ENCODE data around the gene SEMA4D. TPM values are rescaled to one million over a fixed set of nuclear protein-coding genes. Genes with fewer than 3 reads are reported as not detected.

SEMA4D gene
- total and polyA plus RNA-seq, 9 of the 15 experiments (the other 6 are each of a cell fraction or from before 2014, with no cell fraction given) = 0.38 to 5.1 (median 1.8) TPM

DNA sequence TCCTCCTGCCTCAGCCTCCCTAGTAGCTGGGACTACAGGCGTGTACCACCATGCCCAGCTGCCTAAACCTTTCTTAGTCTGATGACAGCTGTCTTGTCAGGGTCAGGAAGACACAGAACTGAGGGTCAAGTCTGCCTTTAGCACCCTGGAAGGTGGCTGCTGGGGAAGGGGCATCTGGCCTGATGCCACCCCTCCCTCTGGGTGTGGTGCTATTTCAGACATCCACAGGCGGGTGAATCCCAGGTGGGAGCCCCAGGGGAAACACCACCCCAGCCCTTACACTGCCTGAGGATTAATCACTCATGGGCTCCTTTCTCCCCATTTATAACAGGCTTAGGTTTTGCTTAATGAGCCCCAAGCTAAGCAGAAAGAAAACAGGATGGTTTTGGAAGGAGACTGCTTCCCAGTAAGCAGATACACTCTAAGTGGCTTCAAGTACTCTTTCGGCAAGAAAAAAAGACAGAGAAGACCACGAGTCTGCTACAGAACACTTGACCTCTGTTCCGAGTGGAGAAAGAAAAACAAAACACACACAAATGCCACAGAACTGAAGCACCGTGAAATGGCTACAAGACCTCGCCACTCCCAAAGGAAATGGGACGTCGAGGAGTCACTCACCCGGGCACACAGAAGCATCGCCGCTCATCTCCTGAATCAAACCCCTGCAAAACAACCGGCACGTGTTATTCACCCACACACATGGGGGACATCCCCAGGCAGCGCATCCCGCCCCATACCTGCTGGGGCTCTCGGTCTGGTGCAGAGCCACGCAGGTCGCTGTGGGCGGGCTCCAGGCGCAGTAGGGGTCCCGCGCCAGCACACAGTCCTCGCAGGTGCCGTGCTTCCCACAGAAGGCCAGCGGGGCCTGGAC is 117.2 kb downstream of the SEMA4D start:
- H3K9ac ChIP-seq (ENCODE audit: insufficient read depth in 1 of 2, low read depth in 2 of 2, low read length in 2 of 2) = no peak overlapping the region
- CTCF ChIA-PET (ENCODE audit: low intra/inter-chr PET ratio) = no interaction called here
- no peak for FAIRE-seq
- no TSS peak for BruUV-seq (replicated peaks)
- H3K9me3 ChIP-seq (replicated peaks; ENCODE audit: control insufficient read depth, insufficient read depth, low read depth, low read length) = no peaks in the 10 kb centered on the region
- peaks cover 15 to 62% of the 10 kb centered on the region in 2 experiments for H3K27me3 ChIP-seq (ENCODE audit: control insufficient read depth in 2 of 2, insufficient read depth in 2 of 2, low read length in 2 of 2)
- DNase-seq (ENCODE audit: extremely low read depth in 1 of 4, low spot score in 3 of 4) = no peak
- no peaks in the 10 kb centered on the region for H4K20me1 ChIP-seq (replicated peaks; ENCODE audit: control insufficient read depth, insufficient read depth, low read length)
- in situ Hi-C loops (cut with MboI) = no loop called here
- no peaks in the 10 kb centered on the region for H3K9me1 ChIP-seq (ENCODE audit: control insufficient read depth, insufficient read depth, low read length)
- no peak overlapping the region for H3K27ac ChIP-seq (ENCODE audit: extremely low read depth, low read depth, low read length)
- no peak overlapping the region for H2AFZ ChIP-seq (ENCODE audit: low read depth, low read length)
- H3K36me3 ChIP-seq (ENCODE audit: control insufficient read depth, insufficient read depth, low read length) = no peaks in the 10 kb centered on the region
- peaks cover 0 to 9% of the 10 kb centered on the region in 2 experiments; a peak in 2 of 5 replicates for H3K4me1 ChIP-seq (replicated peaks in 1 of 2; ENCODE audit: control insufficient read depth in 2 of 2, insufficient read depth in 2 of 2, low read length in 2 of 2)
- WGBS (ENCODE audit: insufficient coverage, low coverage, missing lambda C conversion rate) = 9% methylated on average over 11 of the region's 26 CpGs
- POLR2A ChIA-PET = no interaction called here
- no peak overlapping the region for H3K4me3 ChIP-seq
- ATAC-seq = no peak
- no peaks in the 10 kb centered on the region for H3K79me2 ChIP-seq (ENCODE audit: control insufficient read depth, insufficient read depth, low read length)
- H3K4me2 ChIP-seq (ENCODE audit: insufficient read depth, low read length) = no peak overlapping the region
- intact Hi-C loops (cut with micrococcal nuclease) = no loop called here
- TF ChIP-seq MBD2 (IDR thresholded peaks at IDR 0.05; ENCODE audit: borderline replicate concordance, low read depth) (no peak), DNMT1 (IDR thresholded peaks at IDR 0.05) (no peak), ZNF23 (CRISPR knock-in tag; IDR thresholded peaks at IDR 0.05) (no peak), NFE2 (IDR thresholded peaks at IDR 0.05; ENCODE audit: low read depth) (no peak), SMAD3 (CRISPR knock-in tag; conservative IDR thresholded peaks at IDR 0.05) (no peak), NR2C1 (IDR thresholded peaks at IDR 0.05) (no peak), NR2C1 (tag; IDR thresholded peaks at IDR 0.05) (no peak), NFIC (IDR thresholded peaks at IDR 0.05) (no peak), HOXB6 (CRISPR knock-in tag; IDR thresholded peaks at IDR 0.05; ENCODE audit: borderline replicate concordance) (no peak), POU5F1 (IDR thresholded peaks at IDR 0.05; ENCODE audit: borderline replicate concordance, low read depth, low read length, partially characterized antibody) (no peak)
- TF ChIP-seq, protein P1, sequence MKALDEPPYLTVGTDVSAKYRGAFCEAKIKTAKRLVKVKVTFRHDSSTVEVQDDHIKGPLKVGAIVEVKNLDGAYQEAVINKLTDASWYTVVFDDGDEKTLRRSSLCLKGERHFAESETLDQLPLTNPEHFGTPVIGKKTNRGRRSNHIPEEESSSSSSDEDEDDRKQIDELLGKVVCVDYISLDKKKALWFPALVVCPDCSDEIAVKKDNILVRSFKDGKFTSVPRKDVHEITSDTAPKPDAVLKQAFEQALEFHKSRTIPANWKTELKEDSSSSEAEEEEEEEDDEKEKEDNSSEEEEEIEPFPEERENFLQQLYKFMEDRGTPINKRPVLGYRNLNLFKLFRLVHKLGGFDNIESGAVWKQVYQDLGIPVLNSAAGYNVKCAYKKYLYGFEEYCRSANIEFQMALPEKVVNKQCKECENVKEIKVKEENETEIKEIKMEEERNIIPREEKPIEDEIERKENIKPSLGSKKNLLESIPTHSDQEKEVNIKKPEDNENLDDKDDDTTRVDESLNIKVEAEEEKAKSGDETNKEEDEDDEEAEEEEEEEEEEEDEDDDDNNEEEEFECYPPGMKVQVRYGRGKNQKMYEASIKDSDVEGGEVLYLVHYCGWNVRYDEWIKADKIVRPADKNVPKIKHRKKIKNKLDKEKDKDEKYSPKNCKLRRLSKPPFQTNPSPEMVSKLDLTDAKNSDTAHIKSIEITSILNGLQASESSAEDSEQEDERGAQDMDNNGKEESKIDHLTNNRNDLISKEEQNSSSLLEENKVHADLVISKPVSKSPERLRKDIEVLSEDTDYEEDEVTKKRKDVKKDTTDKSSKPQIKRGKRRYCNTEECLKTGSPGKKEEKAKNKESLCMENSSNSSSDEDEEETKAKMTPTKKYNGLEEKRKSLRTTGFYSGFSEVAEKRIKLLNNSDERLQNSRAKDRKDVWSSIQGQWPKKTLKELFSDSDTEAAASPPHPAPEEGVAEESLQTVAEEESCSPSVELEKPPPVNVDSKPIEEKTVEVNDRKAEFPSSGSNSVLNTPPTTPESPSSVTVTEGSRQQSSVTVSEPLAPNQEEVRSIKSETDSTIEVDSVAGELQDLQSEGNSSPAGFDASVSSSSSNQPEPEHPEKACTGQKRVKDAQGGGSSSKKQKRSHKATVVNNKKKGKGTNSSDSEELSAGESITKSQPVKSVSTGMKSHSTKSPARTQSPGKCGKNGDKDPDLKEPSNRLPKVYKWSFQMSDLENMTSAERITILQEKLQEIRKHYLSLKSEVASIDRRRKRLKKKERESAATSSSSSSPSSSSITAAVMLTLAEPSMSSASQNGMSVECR (CRISPR knock-in tag; IDR thresholded peaks at IDR 0.05) = no peak

Measured in K562 (cell line).